ENCODE data around the gene DSCAML1.

DSCAML1 gene

GRCh38 chr11:117749541-117749910, 47.5 kb downstream of the DSCAML1 start:
- TF ChIP-seq, protein P1, sequence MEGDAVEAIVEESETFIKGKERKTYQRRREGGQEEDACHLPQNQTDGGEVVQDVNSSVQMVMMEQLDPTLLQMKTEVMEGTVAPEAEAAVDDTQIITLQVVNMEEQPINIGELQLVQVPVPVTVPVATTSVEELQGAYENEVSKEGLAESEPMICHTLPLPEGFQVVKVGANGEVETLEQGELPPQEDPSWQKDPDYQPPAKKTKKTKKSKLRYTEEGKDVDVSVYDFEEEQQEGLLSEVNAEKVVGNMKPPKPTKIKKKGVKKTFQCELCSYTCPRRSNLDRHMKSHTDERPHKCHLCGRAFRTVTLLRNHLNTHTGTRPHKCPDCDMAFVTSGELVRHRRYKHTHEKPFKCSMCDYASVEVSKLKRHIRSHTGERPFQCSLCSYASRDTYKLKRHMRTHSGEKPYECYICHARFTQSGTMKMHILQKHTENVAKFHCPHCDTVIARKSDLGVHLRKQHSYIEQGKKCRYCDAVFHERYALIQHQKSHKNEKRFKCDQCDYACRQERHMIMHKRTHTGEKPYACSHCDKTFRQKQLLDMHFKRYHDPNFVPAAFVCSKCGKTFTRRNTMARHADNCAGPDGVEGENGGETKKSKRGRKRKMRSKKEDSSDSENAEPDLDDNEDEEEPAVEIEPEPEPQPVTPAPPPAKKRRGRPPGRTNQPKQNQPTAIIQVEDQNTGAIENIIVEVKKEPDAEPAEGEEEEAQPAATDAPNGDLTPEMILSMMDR (IDR thresholded peaks at IDR 0.05; ENCODE audit: low read depth, low read length), result no peak
- DNase-seq, result no peak
- no peak overlapping the region for H3K4me3 ChIP-seq (ENCODE audit: low read depth, low read length)
- H3K36me3 ChIP-seq, result no peaks in the 10 kb centered on the region
- H3K27me3 ChIP-seq (ENCODE audit: insufficient read depth, low read depth, severe bottlenecking), result peaks cover 2% of the 10 kb centered on the region
- no peak overlapping the region for H3K27ac ChIP-seq
- no peaks in the 10 kb centered on the region for H3K9me3 ChIP-seq (ENCODE audit: severe bottlenecking)

DNA sequence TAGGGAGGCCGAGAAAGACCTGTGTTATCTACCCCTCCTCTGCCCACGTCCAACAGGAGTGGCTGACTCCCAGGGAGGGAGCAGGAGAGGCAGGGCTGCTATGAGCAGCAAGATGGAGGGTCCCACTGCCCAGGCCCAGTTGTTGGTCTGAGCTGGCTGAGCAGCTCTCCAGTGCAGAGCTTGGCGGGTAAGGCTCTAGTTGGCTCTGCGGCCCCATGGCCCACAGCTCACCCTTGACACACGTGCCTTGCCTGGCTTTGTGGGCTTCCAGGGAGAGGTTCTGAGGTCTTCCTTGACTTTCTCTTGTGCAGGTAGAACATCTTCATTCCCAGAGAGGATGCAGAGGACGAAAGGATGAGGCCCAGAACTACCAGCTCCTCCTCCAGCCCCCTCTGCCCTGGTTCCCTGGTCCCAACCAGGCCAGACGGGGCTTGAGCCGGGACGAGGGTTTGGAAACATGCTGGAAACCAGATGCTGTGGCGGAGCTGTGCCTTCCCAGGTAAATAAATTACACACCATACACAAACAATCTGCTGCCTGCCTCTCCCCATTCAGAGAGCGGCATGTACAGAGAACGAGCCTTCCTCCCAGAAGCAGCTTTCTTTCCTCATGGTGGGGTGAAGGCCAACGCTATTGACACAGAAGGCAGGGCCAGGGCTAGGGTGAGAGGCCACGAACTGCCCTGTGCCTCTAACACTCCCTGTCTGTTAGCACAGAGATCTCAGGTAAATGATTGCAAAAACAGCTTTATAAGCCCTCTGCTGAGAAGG, 48.1 kb downstream of the DSCAML1 start:
- DNase-seq, result no peak

GRCh38 chr11:117747892-117748291, 49.1 kb downstream of the DSCAML1 start:
- DNase-seq, result no peak
- H3K36me3 ChIP-seq, result no peaks in the 10 kb centered on the region
- no peak overlapping the region for H3K27ac ChIP-seq
- H3K9me3 ChIP-seq (ENCODE audit: severe bottlenecking), result no peaks in the 10 kb centered on the region
- TF ChIP-seq, protein P1 (IDR thresholded peaks at IDR 0.05; ENCODE audit: low read depth, low read length), result no peak
- no peaks in the 10 kb centered on the region for H3K27me3 ChIP-seq (ENCODE audit: insufficient read depth, low read depth, severe bottlenecking)
- H3K4me3 ChIP-seq (ENCODE audit: low read depth, low read length), result no peak overlapping the region

More for the DNA sequence above, 48.1 kb downstream of the DSCAML1 start:
- Histone ChIP-seq H3K4me3 (ENCODE audit: low read depth, low read length) (no peak overlapping the region), H3K27me3 (ENCODE audit: insufficient read depth, low read depth, severe bottlenecking) (peaks cover 2% of the 10 kb centered on the region), H3K36me3 (no peaks in the 10 kb centered on the region), H3K27ac (no peak overlapping the region), H3K9me3 (ENCODE audit: severe bottlenecking) (no peaks in the 10 kb centered on the region)
- TF ChIP-seq, protein P1 (IDR thresholded peaks at IDR 0.05; ENCODE audit: low read depth, low read length), result no peak

GRCh38 chr11:117745346-117745745, 51.7 kb downstream of the DSCAML1 start:
- Histone ChIP-seq H3K9me3 (ENCODE audit: severe bottlenecking) (no peaks in the 10 kb centered on the region), H3K4me3 (ENCODE audit: low read depth, low read length) (no peak overlapping the region), H3K36me3 (no peaks in the 10 kb centered on the region), H3K27ac (peak overlapping the region; percentile 15; the same call in 1 of the 2 replicates), H3K27me3 (ENCODE audit: insufficient read depth, low read depth, severe bottlenecking) (no peaks in the 10 kb centered on the region)
- DNase-seq, result peak; percentile 73
- TF ChIP-seq, protein P1 (IDR thresholded peaks at IDR 0.05; ENCODE audit: low read depth, low read length), result no peak

GRCh38 chr11:117744471-117745150, 52.4 kb downstream of the DSCAML1 start:
- TF ChIP-seq, protein P1 (IDR thresholded peaks at IDR 0.05; ENCODE audit: low read depth, low read length), result no peak
- Histone ChIP-seq H3K27me3 (ENCODE audit: insufficient read depth, low read depth, severe bottlenecking) (no peaks in the 10 kb centered on the region), H3K36me3 (no peaks in the 10 kb centered on the region), H3K9me3 (ENCODE audit: severe bottlenecking) (no peaks in the 10 kb centered on the region), H3K27ac (no peak overlapping the region), H3K4me3 (ENCODE audit: low read depth, low read length) (no peak overlapping the region)
- DNase-seq, result peak; percentile 61

All from WERI-Rb-1 (cell line).